Measurements from ENCODE around the gene CNTFR.

Gene CNTFR

DNA sequence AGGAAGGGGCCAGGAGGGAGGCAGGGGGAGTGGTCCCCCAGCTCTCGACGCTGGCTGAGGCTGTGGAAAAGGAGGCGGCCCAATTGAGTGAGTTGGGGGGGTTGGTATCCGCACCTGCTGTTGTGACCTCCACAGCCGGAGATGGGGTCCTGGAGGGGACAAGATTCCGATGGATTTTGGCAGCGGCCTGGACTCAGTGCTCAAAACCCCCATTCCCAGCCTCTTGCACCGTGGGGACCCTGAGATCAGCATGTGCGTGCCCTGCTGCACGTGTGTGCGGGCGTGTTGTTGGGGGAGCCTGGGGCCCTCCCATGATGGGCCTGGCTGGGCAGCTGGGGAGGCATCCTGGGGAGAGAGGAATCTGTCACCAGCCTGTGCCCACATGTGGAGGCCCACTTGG lies 15.0 kb downstream of the CNTFR start:
- no peak for DNase-seq (ENCODE audit: extremely low spot score)
- CTCF ChIA-PET: interaction anchor here (0.9 to 3.7 kb wide), 2 partner anchors 17 to 29 kb away, joined by 3 to 15 read pairs; no protein-coding TSS in a partner anchor
- TF ChIP-seq, protein P1, sequence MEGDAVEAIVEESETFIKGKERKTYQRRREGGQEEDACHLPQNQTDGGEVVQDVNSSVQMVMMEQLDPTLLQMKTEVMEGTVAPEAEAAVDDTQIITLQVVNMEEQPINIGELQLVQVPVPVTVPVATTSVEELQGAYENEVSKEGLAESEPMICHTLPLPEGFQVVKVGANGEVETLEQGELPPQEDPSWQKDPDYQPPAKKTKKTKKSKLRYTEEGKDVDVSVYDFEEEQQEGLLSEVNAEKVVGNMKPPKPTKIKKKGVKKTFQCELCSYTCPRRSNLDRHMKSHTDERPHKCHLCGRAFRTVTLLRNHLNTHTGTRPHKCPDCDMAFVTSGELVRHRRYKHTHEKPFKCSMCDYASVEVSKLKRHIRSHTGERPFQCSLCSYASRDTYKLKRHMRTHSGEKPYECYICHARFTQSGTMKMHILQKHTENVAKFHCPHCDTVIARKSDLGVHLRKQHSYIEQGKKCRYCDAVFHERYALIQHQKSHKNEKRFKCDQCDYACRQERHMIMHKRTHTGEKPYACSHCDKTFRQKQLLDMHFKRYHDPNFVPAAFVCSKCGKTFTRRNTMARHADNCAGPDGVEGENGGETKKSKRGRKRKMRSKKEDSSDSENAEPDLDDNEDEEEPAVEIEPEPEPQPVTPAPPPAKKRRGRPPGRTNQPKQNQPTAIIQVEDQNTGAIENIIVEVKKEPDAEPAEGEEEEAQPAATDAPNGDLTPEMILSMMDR (IDR thresholded peaks at IDR 0.05; ENCODE audit: control extremely low read depth, extremely low read depth, low read depth, missing control alignments): no peak
- POLR2A ChIA-PET: no interaction called here

DNA sequence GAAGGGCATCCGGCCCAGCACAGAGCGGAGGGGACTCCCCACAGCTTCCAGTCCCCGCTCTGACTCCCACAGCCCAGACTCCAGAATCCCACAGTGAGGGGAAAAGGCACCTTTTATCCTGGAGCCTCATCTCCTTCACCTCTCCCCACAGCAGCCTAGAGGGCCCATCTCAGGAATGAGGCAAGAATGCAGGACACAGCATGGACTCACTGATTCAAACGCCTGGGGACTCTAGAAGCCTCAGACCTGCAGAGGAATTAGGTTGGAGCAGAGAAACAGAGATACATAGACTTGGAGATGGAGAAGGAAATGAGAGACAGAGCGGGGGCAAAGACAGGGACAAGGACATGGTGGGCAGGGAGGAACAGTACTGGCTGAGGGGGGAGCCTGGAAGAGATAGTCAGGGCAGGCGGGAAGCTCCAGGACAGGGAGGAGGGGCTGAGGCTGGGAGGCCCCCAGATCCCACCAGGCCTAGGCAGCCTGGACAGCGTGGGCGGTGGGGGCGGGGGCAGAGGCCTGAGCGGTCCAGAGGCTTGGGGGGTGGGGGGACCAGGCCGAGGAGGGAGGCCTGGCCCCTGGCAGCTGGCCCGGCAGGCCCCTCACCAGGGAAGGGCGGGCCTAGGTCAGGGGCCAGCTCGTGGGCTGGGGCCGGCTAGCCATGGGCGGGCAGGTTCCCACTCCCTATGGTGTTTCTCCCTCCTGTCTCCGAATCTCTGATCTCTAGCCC lies 15.8 kb downstream of the CNTFR start:
- CTCF ChIA-PET: interaction anchor here (0.9 to 3.7 kb wide), 2 partner anchors 18 to 30 kb away, joined by 3 to 15 read pairs; no protein-coding TSS in a partner anchor
- POLR2A ChIA-PET: no interaction called here
- TF ChIP-seq, protein P1 (IDR thresholded peaks at IDR 0.05; ENCODE audit: control extremely low read depth, extremely low read depth, low read depth, missing control alignments): no peak
- no peak for DNase-seq (ENCODE audit: extremely low spot score)

DNA sequence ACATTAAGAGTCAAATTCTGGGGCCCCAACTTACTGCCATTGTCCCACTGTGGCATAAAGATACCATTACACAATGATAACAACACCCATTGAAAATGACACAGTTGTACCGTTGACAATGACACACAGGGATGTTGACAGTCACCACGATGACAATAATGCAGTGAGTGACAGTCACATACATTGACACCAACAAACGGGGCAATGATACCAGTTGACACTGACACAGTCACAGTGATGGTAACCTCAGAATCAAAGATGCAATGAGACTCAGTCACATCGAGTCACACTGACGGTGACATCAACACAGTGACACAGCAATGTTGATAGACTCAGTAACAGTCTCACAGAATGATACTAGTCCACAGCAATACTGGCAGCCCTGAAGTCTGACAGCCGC lies 16.9 kb downstream of the CNTFR start:
- no peak for DNase-seq (ENCODE audit: extremely low spot score)
- TF ChIP-seq, protein P1 (IDR thresholded peaks at IDR 0.05; ENCODE audit: control extremely low read depth, extremely low read depth, low read depth, missing control alignments): no peak
- CTCF ChIA-PET: no interaction called here
- POLR2A ChIA-PET: no interaction called here

DNA sequence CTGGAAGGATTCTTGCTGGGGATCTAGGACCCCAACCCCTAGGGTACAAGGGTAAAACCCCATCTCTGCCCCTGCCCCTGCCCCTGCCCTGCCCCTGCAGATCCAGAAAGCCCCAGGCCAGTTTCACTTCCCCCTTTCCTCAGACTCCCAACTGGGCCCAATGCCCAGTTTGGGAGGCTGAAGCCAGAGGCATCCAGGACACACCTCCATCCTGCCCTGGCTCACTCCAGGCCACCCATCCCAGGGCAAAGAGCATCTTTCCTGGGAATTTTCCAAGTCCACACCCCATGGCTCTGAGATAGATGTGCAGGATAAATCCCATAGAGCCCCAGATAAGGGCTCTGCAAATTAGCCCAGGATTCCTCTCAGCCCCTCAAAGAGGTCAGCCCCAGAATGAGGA lies 17.4 kb downstream of the CNTFR start:
- DNase-seq (ENCODE audit: extremely low spot score): no peak
- CTCF ChIA-PET: interaction anchor here (2.1 to 2.2 kb wide), 2 partner anchors 10 to 24 kb away, joined by 8 to 9 read pairs; no protein-coding TSS in a partner anchor
- TF ChIP-seq, protein P1 (IDR thresholded peaks at IDR 0.05; ENCODE audit: control extremely low read depth, extremely low read depth, low read depth, missing control alignments): no peak
- POLR2A ChIA-PET: no interaction called here

DNA sequence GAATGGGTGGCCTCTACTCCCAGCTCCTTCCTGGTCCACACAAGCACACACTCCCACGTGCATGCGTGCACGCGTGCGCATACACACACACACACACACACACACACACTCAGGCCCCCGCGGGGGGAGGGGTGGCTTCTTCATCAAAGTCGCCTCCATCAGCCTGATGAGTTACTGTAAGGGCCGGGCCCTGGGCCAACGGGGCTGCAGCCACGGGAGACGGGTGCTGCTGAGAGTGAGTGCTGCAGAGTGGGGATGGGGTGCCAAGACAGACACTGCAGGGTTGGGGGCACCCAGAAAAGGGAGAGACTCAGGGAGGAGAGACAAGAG lies 18.1 kb downstream of the CNTFR start:
- CTCF ChIA-PET: interaction anchor here (1.3 to 2.2 kb wide), 4 partner anchors 9 to 32 kb away, joined by 5 to 9 read pairs (median 8); no protein-coding TSS in a partner anchor
- TF ChIP-seq, protein P1 (IDR thresholded peaks at IDR 0.05; ENCODE audit: control extremely low read depth, extremely low read depth, low read depth, missing control alignments): no peak
- POLR2A ChIA-PET: no interaction called here
- DNase-seq (ENCODE audit: extremely low spot score): no peak

DNA sequence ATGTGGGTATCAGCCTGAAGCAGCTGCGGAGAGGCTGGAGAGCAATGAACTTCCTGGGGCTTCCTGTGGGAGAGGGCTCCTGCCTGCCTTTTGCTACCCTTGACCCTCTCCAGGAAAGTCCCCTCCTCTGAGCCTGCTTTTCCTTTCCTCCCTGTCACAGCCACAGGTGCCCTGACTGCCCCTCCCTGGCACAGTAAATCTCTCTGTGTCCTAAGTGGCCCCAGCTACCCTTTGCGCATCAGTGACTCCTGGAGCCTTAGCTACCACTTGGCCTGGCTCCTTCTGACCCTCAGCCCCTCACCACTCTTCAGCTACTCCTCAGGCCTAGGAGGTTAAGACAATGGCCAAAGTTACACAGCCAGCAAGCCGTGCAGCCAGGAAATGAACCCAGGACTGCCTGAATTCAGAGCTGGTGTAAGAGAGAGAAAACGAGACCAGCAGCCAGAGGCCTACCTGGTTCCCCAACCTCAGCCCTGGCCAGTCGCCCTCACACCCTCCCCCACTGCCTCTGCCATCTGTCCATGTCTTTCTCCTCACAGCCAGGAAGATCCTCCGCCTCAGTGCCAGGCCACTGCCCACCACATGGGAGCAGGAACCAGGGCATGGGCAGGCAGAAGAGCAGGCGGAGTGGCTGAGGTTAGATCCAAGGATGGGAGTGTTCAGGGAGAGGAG lies 18.6 kb downstream of the CNTFR start:
- DNase-seq (ENCODE audit: extremely low spot score): no peak
- TF ChIP-seq, protein P1 (IDR thresholded peaks at IDR 0.05; ENCODE audit: control extremely low read depth, extremely low read depth, low read depth, missing control alignments): no peak
- POLR2A ChIA-PET: no interaction called here
- CTCF ChIA-PET: interaction anchor here (1.3 to 2.2 kb wide), 4 partner anchors 9 to 32 kb away, joined by 5 to 9 read pairs (median 8); no protein-coding TSS in a partner anchor
